ENCODE data around the gene ZBBX.

DNA sequence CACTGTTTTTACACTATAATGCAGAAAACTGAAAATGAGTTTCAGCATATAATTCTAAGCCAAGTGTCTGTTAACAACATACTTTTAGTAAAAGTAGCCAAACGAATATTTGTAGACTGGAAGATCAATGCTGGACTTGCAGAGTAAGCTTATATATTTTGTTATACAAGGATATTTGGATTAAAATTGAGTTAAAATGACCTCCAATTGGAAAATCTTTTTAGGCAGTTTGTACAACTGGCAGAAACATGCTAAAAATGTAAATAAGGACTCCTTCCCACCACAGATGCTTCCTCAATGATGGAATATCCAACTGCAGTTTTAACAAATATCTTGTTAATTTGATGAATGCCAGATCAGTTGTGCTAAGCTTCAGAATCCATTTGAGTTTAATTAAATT lies 25.3 kb downstream of the ZBBX start:
- TF ChIP-seq, protein P1, sequence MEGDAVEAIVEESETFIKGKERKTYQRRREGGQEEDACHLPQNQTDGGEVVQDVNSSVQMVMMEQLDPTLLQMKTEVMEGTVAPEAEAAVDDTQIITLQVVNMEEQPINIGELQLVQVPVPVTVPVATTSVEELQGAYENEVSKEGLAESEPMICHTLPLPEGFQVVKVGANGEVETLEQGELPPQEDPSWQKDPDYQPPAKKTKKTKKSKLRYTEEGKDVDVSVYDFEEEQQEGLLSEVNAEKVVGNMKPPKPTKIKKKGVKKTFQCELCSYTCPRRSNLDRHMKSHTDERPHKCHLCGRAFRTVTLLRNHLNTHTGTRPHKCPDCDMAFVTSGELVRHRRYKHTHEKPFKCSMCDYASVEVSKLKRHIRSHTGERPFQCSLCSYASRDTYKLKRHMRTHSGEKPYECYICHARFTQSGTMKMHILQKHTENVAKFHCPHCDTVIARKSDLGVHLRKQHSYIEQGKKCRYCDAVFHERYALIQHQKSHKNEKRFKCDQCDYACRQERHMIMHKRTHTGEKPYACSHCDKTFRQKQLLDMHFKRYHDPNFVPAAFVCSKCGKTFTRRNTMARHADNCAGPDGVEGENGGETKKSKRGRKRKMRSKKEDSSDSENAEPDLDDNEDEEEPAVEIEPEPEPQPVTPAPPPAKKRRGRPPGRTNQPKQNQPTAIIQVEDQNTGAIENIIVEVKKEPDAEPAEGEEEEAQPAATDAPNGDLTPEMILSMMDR (conservative IDR thresholded peaks at IDR 0.05 in 1 of 2, IDR thresholded peaks at IDR 0.05 in 1 of 2; ENCODE audit: extremely low read depth in 1 of 2, insufficient read depth in 1 of 2, low read depth in 1 of 2, low read length in 2 of 2) = no peak
- no peak for TF ChIP-seq EZH2 (IDR thresholded peaks at IDR 0.05; ENCODE audit: borderline replicate concordance, low read length)
